ENCODE results near the gene CAMTA1. TPM values are rescaled to one million over a fixed set of nuclear protein-coding genes. Genes with fewer than 3 reads are reported as not detected.

The CAMTA1 gene
- total and polyA plus RNA-seq, 9 of the 15 experiments (the other 6 are each of a cell fraction or from before 2014, with no cell fraction given): 43.9 to 161 (median 65.9) TPM

- TF ChIP-seq TFE3 (CRISPR knock-in tag; IDR thresholded peaks at IDR 0.05) (no peak), IRF9 (tag; IDR thresholded peaks at IDR 0.05) (no peak), CBX3 (IDR thresholded peaks at IDR 0.05; ENCODE audit: borderline replicate concordance in 1 of 2, low read length in 2 of 2) (no peak), NCOA1 (IDR thresholded peaks at IDR 0.05; ENCODE audit: low read depth) (no peak), KDM2B (CRISPR knock-in tag; IDR thresholded peaks at IDR 0.05) (no peak)
- TF ChIP-seq, protein P1, sequence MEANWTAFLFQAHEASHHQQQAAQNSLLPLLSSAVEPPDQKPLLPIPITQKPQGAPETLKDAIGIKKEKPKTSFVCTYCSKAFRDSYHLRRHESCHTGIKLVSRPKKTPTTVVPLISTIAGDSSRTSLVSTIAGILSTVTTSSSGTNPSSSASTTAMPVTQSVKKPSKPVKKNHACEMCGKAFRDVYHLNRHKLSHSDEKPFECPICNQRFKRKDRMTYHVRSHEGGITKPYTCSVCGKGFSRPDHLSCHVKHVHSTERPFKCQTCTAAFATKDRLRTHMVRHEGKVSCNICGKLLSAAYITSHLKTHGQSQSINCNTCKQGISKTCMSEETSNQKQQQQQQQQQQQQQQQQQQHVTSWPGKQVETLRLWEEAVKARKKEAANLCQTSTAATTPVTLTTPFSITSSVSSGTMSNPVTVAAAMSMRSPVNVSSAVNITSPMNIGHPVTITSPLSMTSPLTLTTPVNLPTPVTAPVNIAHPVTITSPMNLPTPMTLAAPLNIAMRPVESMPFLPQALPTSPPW (CRISPR knock-in tag; IDR thresholded peaks at IDR 0.05): no peak
These were observed 898.3 kb downstream of the CAMTA1 start (continued) for GRCh38 chr1:7683521-7683920.

DNA sequence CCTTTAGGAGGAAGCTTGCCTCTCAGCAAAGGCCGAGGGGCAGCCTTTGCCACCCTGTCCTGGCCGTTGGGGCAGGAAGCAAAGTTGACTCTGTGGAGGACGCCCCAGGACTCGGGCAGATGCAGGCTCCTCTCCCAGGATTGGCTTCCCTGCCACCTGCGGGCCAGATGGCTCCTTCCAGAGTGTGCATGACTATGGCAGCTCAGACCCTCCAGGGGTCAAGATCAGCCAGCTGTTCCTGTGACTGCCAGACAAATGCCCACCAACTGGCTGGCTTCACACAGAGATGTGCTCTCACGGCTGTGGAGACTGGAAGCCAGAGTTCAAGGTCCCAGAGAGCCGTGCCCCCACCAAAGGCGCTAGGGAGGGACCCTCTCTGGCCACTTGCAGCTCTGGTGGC is 898.9 kb downstream of the CAMTA1 start:
- BruUV-seq (replicated peaks): no TSS peak
- H3K9me1 ChIP-seq (ENCODE audit: control insufficient read depth, insufficient read depth, low read length): no peaks in the 10 kb centered on the region
- intact Hi-C loops (cut with micrococcal nuclease) (no loop called here), in situ Hi-C loops (cut with MboI) (loop anchor here (5.0 kb wide), 1 partner anchor 218 kb away; no protein-coding TSS in a partner anchor)
- H3K36me3 ChIP-seq (ENCODE audit: control insufficient read depth, insufficient read depth, low read length): no peaks in the 10 kb centered on the region
- no peaks in the 10 kb centered on the region for H3K79me2 ChIP-seq (ENCODE audit: control insufficient read depth, insufficient read depth, low read length)
- no peak for FAIRE-seq
- no peak for ATAC-seq
- H3K9ac ChIP-seq (ENCODE audit: insufficient read depth in 1 of 2, low read depth in 2 of 2, low read length in 2 of 2): no peak overlapping the region; a peak in 1 of 4 replicates
- no peak for DNase-seq (ENCODE audit: extremely low read depth in 1 of 4, low spot score in 3 of 4)
- no peak overlapping the region for H3K27ac ChIP-seq (ENCODE audit: extremely low read depth, low read depth, low read length)
- ChIA-PET CTCF (ENCODE audit: low intra/inter-chr PET ratio) (no interaction called here), POLR2A (interaction anchor here (0.6 kb wide), 1 partner anchor 188 kb away, joined by 3 read pairs; no protein-coding TSS in a partner anchor)
- peaks cover 62 to 92% of the 10 kb centered on the region in 2 experiments for H3K27me3 ChIP-seq (ENCODE audit: control insufficient read depth in 2 of 2, insufficient read depth in 2 of 2, low read length in 2 of 2)
- H3K4me1 ChIP-seq (replicated peaks in 1 of 2; ENCODE audit: control insufficient read depth in 2 of 2, insufficient read depth in 2 of 2, low read length in 2 of 2): peaks cover 0 to 18% of the 10 kb centered on the region in 2 experiments; a peak in 3 of 5 replicates
- WGBS (ENCODE audit: insufficient coverage, low coverage, missing lambda C conversion rate): 0% methylated on average over 8 of the region's 8 CpGs
- no peak for TF ChIP-seq HDAC2 (IDR thresholded peaks at IDR 0.05)
- TF ChIP-seq ZNF75A (CRISPR knock-in tag; IDR thresholded peaks at IDR 0.05): no peak
- no peak for TF ChIP-seq BCOR (IDR thresholded peaks at IDR 0.05)
- TF ChIP-seq ZNF24 (IDR thresholded peaks at IDR 0.05): no peak
- TF ChIP-seq U2AF2 (optimal IDR thresholded peaks at IDR 0.05; ENCODE audit: low read depth, low read length): no peak
- TF ChIP-seq PURB (CRISPR knock-in tag; IDR thresholded peaks at IDR 0.05; ENCODE audit: low read depth): no peak
- no peak for TF ChIP-seq PHF21A (IDR thresholded peaks at IDR 0.05; ENCODE audit: borderline replicate concordance, low read depth)
- no peak for TF ChIP-seq OTX1 (CRISPR knock-in tag; IDR thresholded peaks at IDR 0.05)
- TF ChIP-seq CBFB (CRISPR knock-in tag; IDR thresholded peaks at IDR 0.05): no peak
- TF ChIP-seq, protein P2, sequence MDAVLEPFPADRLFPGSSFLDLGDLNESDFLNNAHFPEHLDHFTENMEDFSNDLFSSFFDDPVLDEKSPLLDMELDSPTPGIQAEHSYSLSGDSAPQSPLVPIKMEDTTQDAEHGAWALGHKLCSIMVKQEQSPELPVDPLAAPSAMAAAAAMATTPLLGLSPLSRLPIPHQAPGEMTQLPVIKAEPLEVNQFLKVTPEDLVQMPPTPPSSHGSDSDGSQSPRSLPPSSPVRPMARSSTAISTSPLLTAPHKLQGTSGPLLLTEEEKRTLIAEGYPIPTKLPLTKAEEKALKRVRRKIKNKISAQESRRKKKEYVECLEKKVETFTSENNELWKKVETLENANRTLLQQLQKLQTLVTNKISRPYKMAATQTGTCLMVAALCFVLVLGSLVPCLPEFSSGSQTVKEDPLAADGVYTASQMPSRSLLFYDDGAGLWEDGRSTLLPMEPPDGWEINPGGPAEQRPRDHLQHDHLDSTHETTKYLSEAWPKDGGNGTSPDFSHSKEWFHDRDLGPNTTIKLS (IDR thresholded peaks at IDR 0.05; ENCODE audit: borderline replicate concordance, low read depth): no peak
- TF ChIP-seq RBFOX2 (IDR thresholded peaks at IDR 0.05; ENCODE audit: low read depth, low read length): no peak
- TF ChIP-seq RAD21 (CRISPR knock-in tag; conservative IDR thresholded peaks at IDR 0.05 in 1 of 2, IDR thresholded peaks at IDR 0.05 in 1 of 2): no peak
- no peak overlapping the region for H2AFZ ChIP-seq (ENCODE audit: low read depth, low read length)
- peaks cover 15% of the 10 kb centered on the region for H4K20me1 ChIP-seq (replicated peaks; ENCODE audit: control insufficient read depth, insufficient read depth, low read length)
- no peaks in the 10 kb centered on the region for H3K9me3 ChIP-seq (replicated peaks; ENCODE audit: control insufficient read depth, insufficient read depth, low read depth, low read length)
- H3K4me2 ChIP-seq (ENCODE audit: insufficient read depth, low read length): no peak overlapping the region
- no peak overlapping the region for H3K4me3 ChIP-seq
